Mucosa of descending colon (tissue), 3 donors: ENCODE measurements around the gene NUB1. TPM values are rescaled to one million over a fixed set of nuclear protein-coding genes. Genes with fewer than 3 reads are reported as not detected.

Experiments used
- ATAC-seq: fragments of 200-7000 bp; cut with Tn5 transposase; one replicate; pipeline ENCODE4 v1.9.1; 2020; ENCODE audit warnings: mild to moderate bottlenecking, moderate library complexity
- DNase-seq, 3 donors: peaks; one replicate each; pipeline ENCODE4 v3.0.0-alpha.2; 2020
- H3K36me3 ChIP-seq: fragments of 200-600 bp; one replicate; pipeline ENCODE4 v1.8.0; 2021; ENCODE audit warnings: low read depth, mild to moderate bottlenecking
- H3K4me1 ChIP-seq: fragments of 200-600 bp; one replicate; pipeline ENCODE4 v1.8.0; 2021; ENCODE audit warnings: low read depth, mild to moderate bottlenecking
- H3K4me3 ChIP-seq: fragments of 200-600 bp; one replicate; pipeline ENCODE4 v1.8.0; 2021; ENCODE audit warnings: mild to moderate bottlenecking
- H3K9me3 ChIP-seq: fragments of 200-600 bp; one replicate; pipeline ENCODE4 v1.8.0; 2021; ENCODE audit warnings: mild to moderate bottlenecking
- CTCF ChIP-seq: fragments of 200-600 bp; IDR thresholded peaks from one replicate; pipeline ENCODE4 v1.8.0; 2022; ENCODE audit warnings: antibody characterized with exemption, mild to moderate bottlenecking
- intact Hi-C, 2 donors: fragments of 100-400 bp; cut with DNase I in 1 of 2; cut with micrococcal nuclease in 1 of 2; formaldehyde crosslinking; loops; one replicate each; pipeline versions ENCODE4 v1.11.0 to v1.11.1; 2022; cut with DNase I, micrococcal nuclease
- long read RNA-seq, 2 donors: library from polyadenylated mRNA; unstranded; transcript quantifications; one replicate each; pipeline ENCODE4 v2.0.0, GENCODE V29; 2019 to 2021
- total RNA-seq, 3 donors: library from RNA; stranded (reverse); fragmentation: NEBNext Ultra II Directional in 2 of 3; extraction: Animal tissue kit (Norgen Biotek cat#: 25700) in 2 of 3; gene quantifications; one replicate each; pipeline versions ENCODE4 v1.2.1 to v1.2.4, GENCODE V29; 2021 to 2023
- donor health status: DM: no; HTN: no; CAD: no; lungs with moderate emphysema.
- donor health status: DM: no; HTN: no; CAD: no.
- donor health status: DM: no; HTN: yes; CAD: no.

Gene NUB1, protein sequence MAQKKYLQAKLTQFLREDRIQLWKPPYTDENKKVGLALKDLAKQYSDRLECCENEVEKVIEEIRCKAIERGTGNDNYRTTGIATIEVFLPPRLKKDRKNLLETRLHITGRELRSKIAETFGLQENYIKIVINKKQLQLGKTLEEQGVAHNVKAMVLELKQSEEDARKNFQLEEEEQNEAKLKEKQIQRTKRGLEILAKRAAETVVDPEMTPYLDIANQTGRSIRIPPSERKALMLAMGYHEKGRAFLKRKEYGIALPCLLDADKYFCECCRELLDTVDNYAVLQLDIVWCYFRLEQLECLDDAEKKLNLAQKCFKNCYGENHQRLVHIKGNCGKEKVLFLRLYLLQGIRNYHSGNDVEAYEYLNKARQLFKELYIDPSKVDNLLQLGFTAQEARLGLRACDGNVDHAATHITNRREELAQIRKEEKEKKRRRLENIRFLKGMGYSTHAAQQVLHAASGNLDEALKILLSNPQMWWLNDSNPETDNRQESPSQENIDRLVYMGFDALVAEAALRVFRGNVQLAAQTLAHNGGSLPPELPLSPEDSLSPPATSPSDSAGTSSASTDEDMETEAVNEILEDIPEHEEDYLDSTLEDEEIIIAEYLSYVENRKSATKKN
- total RNA-seq: 10 to 100 TPM; 66.2 to 77.5 (median 76.9) TPM
- long read RNA-seq, donor 1, transcript NUB1-201 (15 exons, 3,180 nt): major isoform, 15 of 37 reads
- long read RNA-seq, donor 1, partial matches to known transcripts: 8 of 37 reads
- long read RNA-seq, donor 1, other reads (novel, unspliced or antisense): 8 of 37 reads
- long read RNA-seq, donor 2, partial matches to known transcripts: 11 of 24 reads
- long read RNA-seq, donor 2, other reads (novel, unspliced or antisense): 6 of 24 reads

DNA sequence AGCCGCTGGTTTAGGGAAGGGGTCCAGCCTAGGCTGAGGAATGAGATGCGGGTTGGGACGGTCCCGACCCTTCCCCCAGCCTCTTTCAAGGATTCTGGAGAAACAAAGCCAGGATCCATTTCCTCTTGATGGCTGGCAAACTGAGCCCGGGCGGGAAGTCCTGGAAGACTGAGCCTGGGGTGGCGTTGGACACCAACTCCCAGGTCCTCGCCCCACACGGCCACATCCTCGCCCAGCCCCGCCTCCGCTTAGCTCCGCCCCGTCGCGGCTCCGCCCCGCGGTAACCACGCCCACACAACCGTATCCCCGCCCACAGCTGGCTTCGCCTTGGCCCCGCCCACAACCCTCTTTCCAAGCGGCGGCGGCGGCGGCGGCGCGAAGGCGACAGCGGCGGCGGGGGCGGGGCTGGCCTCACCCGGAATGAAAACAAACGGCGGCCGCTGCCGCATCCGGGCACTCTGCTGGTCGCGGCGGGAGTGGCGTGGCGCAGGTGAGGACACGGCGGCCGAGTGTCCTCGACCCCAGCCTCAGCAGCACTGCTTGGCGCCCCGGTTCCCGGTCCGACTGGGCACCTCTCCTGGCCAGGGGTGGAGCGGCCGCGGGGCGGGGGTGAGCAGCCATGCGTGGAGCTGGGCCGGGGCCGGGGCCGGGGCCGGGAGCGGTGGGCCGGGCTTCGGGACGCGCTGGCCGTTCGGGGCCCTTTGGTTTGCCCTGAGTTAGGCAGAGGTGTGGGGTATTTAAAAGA lies at the start of gene NUB1:
Gene NUB1 (plus strand): TSS at position 456 of the 745 bp plus-strand sequence. CDS start 3,538 bp downstream, outside the sequence.
- no peak for TF ChIP-seq CTCF
- intact Hi-C loops: no loop called here
- Histone ChIP-seq H3K36me3 (no peaks in the 10 kb centered on the region), H3K4me3 (peak within 1 kb of the TSS; percentile 62), H3K4me1 (peaks cover 25% of the 10 kb centered on the region), H3K9me3 (no peaks in the 10 kb centered on the region)
- peak; percentile 95 to 98 (median 95) for DNase-seq
- peak; percentile 99 for ATAC-seq

DNA sequence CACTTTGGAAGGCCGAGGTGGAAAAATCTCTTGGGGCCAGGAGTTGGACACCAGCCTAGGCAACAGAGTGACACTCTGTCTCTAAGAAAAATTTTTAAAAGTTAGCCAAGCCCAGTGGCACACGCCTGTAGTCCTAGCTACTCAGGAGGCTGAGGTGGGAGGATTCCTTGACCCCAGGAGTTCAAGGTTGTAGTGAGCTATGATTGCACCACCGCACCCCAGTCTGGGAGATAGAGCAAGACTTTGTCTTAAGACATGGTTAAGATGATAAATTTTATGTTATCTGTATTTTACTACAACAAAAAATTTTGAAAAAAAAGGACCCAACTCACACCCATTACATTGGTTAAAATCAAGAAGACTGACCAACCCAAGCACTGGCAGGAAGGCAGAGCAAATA lies 48.8 kb upstream of the NUB1 start:
- TF ChIP-seq CTCF: no peak
- no peaks in the 10 kb centered on the region for H3K36me3 ChIP-seq
- no peaks in the 10 kb centered on the region for H3K9me3 ChIP-seq
- DNase-seq (no peak), ATAC-seq (no peak)
- intact Hi-C loops: no loop called here
- H3K4me3 ChIP-seq: no peak overlapping the region
- H3K4me1 ChIP-seq: no peaks in the 10 kb centered on the region

DNA sequence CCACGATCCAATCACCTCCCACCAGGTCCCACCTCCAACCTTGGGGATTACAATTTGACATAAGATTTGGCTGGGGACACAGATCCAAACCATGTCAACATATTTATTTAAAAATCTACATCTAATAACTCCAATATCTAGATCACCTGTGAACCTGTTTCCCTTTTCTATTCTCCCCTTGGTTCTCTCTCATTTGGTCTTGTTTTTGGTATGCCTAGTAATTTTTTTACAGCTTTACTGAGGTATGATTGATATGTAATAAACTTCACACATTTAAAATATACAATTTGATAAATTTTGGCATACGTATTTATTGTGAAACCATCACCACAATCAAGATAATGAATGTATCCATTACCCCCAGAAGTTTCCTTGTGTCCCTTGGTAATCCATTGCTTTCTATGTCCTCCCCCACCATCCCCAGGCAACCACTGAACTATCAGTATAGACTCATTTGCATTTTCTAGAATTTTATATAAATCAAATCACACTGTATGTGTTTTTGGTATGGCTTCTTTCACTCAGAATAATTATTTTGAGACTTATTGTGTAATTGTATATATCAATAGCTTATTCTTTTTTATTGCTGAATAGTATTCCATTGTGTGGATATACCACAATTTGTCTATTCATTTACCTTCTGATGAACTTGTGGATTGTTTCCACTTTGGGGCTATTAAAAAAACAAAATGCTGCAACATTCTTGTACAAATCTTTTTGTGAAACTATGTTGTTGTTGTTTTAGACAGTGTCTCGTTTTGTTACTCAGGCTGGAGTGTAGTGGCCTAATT lies 45.2 kb upstream of the NUB1 start:
- intact Hi-C loops: no loop called here
- ATAC-seq (no peak), DNase-seq (no peak)
- H3K4me1 ChIP-seq: no peaks in the 10 kb centered on the region
- H3K4me3 ChIP-seq: no peak overlapping the region
- no peak for TF ChIP-seq CTCF
- H3K36me3 ChIP-seq: no peaks in the 10 kb centered on the region
- H3K9me3 ChIP-seq: no peaks in the 10 kb centered on the region

- Histone ChIP-seq H3K36me3 (no peaks in the 10 kb centered on the region), H3K4me1 (peaks cover 8% of the 10 kb centered on the region), H3K4me3 (no peak overlapping the region), H3K9me3 (no peaks in the 10 kb centered on the region)
- ATAC-seq (no peak), DNase-seq (no peak)
- no peak for TF ChIP-seq CTCF
- intact Hi-C loops: no loop called here
These were observed 42.8 kb upstream of the NUB1 start for GRCh38 chr7:151298765-151299164.

DNA sequence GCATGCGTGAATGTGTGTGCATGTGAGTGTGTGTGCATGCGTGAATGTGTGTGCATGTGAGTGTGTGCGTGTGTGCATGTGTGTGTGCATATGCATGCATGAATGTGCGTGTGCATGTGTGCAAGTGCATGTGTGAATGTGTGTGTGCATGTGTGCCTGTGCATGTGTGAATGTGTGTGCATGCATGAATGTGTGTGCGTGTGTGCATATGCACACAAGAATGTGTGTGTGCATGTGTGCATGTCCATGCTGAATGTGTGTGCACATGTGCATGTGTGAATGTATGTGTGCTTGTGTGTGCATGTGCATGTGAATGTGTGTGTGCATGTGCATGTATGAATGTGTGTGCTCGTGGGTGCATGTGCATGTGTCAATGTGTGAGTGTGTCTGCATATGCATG lies 42.1 kb upstream of the NUB1 start:
- DNase-seq (no peak), ATAC-seq (no peak)
- no peaks in the 10 kb centered on the region for H3K36me3 ChIP-seq
- peaks cover 8% of the 10 kb centered on the region for H3K4me1 ChIP-seq
- no peaks in the 10 kb centered on the region for H3K9me3 ChIP-seq
- no peak for TF ChIP-seq CTCF
- intact Hi-C loops: no loop called here
- no peak overlapping the region for H3K4me3 ChIP-seq
